Transverse colon (tissue), 3 donors: ENCODE data around the gene ZMIZ1.

ENCODE experiments used
- POLR2A ChIP-seq: fragments of 450-650 bp; IDR thresholded peaks from one replicate; pipeline ENCODE4 v1.6.1; 2016; ENCODE audit warnings: antibody characterized with exemption, mild to moderate bottlenecking, moderate library complexity
- TF ChIP-seq, protein P1 (sequence below), 5 experiments: fragments of 200-600 bp in 3 of 5; fragments of 450-650 bp in 2 of 5; sonication (generic) in 3 of 5; IDR thresholded peaks; 1 replicate in 2 of 5; 2 replicates in 3 of 5; pipeline ENCODE4 v1.5.1; 2016 to 2017; ENCODE audit warnings: antibody characterized with exemption in 5 of 5, inconsistent platforms in 3 of 5, mild to moderate bottlenecking in 2 of 5, moderate library complexity in 1 of 5

DNA sequence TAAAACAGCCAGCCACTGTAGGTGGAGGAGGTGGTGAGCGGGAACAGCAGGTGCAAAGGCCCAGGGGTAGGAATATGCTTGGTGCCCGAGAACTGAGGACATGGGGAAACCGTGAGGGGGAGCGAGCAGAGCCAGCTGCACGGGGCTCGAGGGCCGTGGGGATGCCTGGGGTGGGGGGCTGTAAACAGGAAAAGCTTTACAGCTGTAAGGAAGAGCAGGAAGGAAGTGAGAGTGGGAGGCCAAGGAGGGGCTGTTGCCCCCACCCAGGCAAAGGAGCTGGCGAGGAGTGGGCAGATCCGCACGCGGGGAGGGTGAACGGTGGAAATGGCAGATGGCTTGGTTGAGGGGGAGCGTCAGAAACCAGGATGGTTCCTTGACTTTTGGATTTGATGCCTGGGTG lies 34.4 kb downstream of the ZMIZ1 start:
- TF ChIP-seq, protein P1, sequence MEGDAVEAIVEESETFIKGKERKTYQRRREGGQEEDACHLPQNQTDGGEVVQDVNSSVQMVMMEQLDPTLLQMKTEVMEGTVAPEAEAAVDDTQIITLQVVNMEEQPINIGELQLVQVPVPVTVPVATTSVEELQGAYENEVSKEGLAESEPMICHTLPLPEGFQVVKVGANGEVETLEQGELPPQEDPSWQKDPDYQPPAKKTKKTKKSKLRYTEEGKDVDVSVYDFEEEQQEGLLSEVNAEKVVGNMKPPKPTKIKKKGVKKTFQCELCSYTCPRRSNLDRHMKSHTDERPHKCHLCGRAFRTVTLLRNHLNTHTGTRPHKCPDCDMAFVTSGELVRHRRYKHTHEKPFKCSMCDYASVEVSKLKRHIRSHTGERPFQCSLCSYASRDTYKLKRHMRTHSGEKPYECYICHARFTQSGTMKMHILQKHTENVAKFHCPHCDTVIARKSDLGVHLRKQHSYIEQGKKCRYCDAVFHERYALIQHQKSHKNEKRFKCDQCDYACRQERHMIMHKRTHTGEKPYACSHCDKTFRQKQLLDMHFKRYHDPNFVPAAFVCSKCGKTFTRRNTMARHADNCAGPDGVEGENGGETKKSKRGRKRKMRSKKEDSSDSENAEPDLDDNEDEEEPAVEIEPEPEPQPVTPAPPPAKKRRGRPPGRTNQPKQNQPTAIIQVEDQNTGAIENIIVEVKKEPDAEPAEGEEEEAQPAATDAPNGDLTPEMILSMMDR (IDR thresholded peaks at IDR 0.05), result no peak
- TF ChIP-seq POLR2A, result no peak
